Mesodermal cell (in vitro differentiated cells): ENCODE data around the gene MEIOB.
"Not testable (repeated sequence)": the region's sequence is repeated elsewhere in the genome, so short reads cannot be mapped to it uniquely, and the experiment has no call there.

Experiments used
- H3K27ac ChIP-seq: 2 replicates; pipeline ENCODE4 v1.7.0; 2013; ENCODE audit warnings: mild to moderate bottlenecking, low read depth, low read length, moderate library complexity; ENCODE audit not compliant: severe bottlenecking
- H3K36me3 ChIP-seq: 2 replicates; pipeline ENCODE4 v1.7.1; 2013; ENCODE audit warnings: mild to moderate bottlenecking, low read length, moderate library complexity; ENCODE audit not compliant: control insufficient read depth, insufficient read depth
- H3K4me1 ChIP-seq: one replicate; pipeline ENCODE4 v1.7.1; 2013; ENCODE audit warnings: mild to moderate bottlenecking, low read length; ENCODE audit not compliant: insufficient read depth, control insufficient read depth, poor library complexity, severe bottlenecking
- H3K4me3 ChIP-seq: 2 replicates; pipeline ENCODE4 v1.7.0; 2013; ENCODE audit warnings: low read length, control low read depth, mild to moderate bottlenecking; ENCODE audit not compliant: insufficient read depth, poor library complexity, severe bottlenecking; ENCODE audit errors: extremely low read depth
- H3K9me3 ChIP-seq: 2 replicates; pipeline ENCODE4 v1.7.1; 2013; ENCODE audit warnings: mild to moderate bottlenecking, low read length, moderate library complexity; ENCODE audit not compliant: control insufficient read depth
- WGBS, 2 experiments: methylation state at CpG; one replicate each; pipeline ENCODE4 v1.1.5; 2013; ENCODE audit warnings: missing lambda C conversion rate in 2 of 2; ENCODE audit not compliant: insufficient coverage in 2 of 2; 5-methylcytosine and 5-hydroxymethylcytosine counted together

MEIOB gene

GRCh38 chr16:1877804-1878203 lies 5.8 kb upstream of the MEIOB start:
- Histone ChIP-seq H3K27ac (no peak overlapping the region), H3K4me1 (no peaks in the 10 kb centered on the region), H3K36me3 (no peaks in the 10 kb centered on the region), H3K4me3 (no peak overlapping the region), H3K9me3 (no peaks in the 10 kb centered on the region)
- 67% methylated on average over 8 of the region's 11 CpGs; no CpG with 5 or more reads in 1 of the 2 experiments for WGBS, 2 experiments

GRCh38 chr16:1877089-1877488 lies 5.1 kb upstream of the MEIOB start:
- 63 to 71% methylated on average over 5 to 6 of the region's 6 CpGs for WGBS, 2 experiments
- no peaks in the 10 kb centered on the region for H3K4me1 ChIP-seq
- no peaks in the 10 kb centered on the region for H3K9me3 ChIP-seq
- no peak overlapping the region for H3K4me3 ChIP-seq
- H3K27ac ChIP-seq = no peak overlapping the region
- H3K36me3 ChIP-seq = no peaks in the 10 kb centered on the region

GRCh38 chr16:1876468-1876867 lies 4.5 kb upstream of the MEIOB start:
- H3K4me3 ChIP-seq = no peak overlapping the region
- H3K9me3 ChIP-seq = no peaks in the 10 kb centered on the region
- H3K4me1 ChIP-seq = no peaks in the 10 kb centered on the region
- 82 to 99% methylated on average over 6 of the region's 7 CpGs for WGBS, 2 experiments
- H3K36me3 ChIP-seq = no peaks in the 10 kb centered on the region
- no peak overlapping the region for H3K27ac ChIP-seq

GRCh38 chr16:1876066-1876465 lies 4.1 kb upstream of the MEIOB start:
- 81 to 91% methylated on average over 7 to 9 of the region's 13 CpGs for WGBS, 2 experiments
- not testable (repeated sequence) for H3K36me3 ChIP-seq, H3K4me1 ChIP-seq, H3K9me3 ChIP-seq, H3K27ac ChIP-seq, H3K4me3 ChIP-seq

- WGBS, 2 experiments = 79 to 85% methylated on average over 4 of the region's 6 CpGs
Measured at GRCh38 chr16:1874854-1875253, 2.9 kb upstream of the MEIOB start.

GRCh38 chr16:1870365-1871082 lies 1.4 kb downstream of the MEIOB start:
- WGBS, 2 experiments = 69% methylated on average over 6 to 8 of the region's 9 CpGs
- Histone ChIP-seq H3K4me1 (no peaks in the 10 kb centered on the region), H3K27ac (no peak overlapping the region)

More at GRCh38 chr16:1874854-1875253, 2.9 kb upstream of the MEIOB start:
- Histone ChIP-seq H3K36me3 (no peaks in the 10 kb centered on the region), H3K9me3 (no peaks in the 10 kb centered on the region), H3K27ac (no peak overlapping the region), H3K4me3 (no peak overlapping the region), H3K4me1 (no peaks in the 10 kb centered on the region)

GRCh38 chr16:1865902-1866690 lies 5.9 kb downstream of the MEIOB start:
- no peaks in the 10 kb centered on the region for H3K36me3 ChIP-seq
- no peaks in the 10 kb centered on the region for H3K9me3 ChIP-seq
- H3K27ac ChIP-seq = no peak overlapping the region
- WGBS, 2 experiments = 60 to 63% methylated on average over 1 to 5 of the region's 6 CpGs
- H3K4me1 ChIP-seq = no peaks in the 10 kb centered on the region
- H3K4me3 ChIP-seq = no peak overlapping the region

More at GRCh38 chr16:1870365-1871082, 1.4 kb downstream of the MEIOB start:
- Histone ChIP-seq H3K4me3 (no peak overlapping the region), H3K36me3 (no peaks in the 10 kb centered on the region), H3K9me3 (no peaks in the 10 kb centered on the region)

- Histone ChIP-seq H3K4me3 (no peak overlapping the region), H3K9me3 (no peaks in the 10 kb centered on the region), H3K4me1 (no peaks in the 10 kb centered on the region), H3K27ac (no peak overlapping the region), H3K36me3 (no peaks in the 10 kb centered on the region)
- WGBS, 2 experiments = 31 to 49% methylated on average over 3 to 4 of the region's 4 CpGs
Measured at GRCh38 chr16:1863681-1864460, 8.1 kb downstream of the MEIOB start.

- Histone ChIP-seq H3K36me3 (no peaks in the 10 kb centered on the region), H3K27ac (no peak overlapping the region), H3K4me3 (no peak overlapping the region), H3K4me1 (no peaks in the 10 kb centered on the region), H3K9me3 (no peaks in the 10 kb centered on the region)
- 75 to 81% methylated on average over 5 to 7 of the region's 9 CpGs for WGBS, 2 experiments
Measured at GRCh38 chr16:1862394-1862793, 9.6 kb downstream of the MEIOB start.

GRCh38 chr16:1861730-1862129 lies 10.2 kb downstream of the MEIOB start:
- 64 to 76% methylated on average over 5 of the region's 5 CpGs for WGBS, 2 experiments
- H3K9me3 ChIP-seq = no peaks in the 10 kb centered on the region
- no peak overlapping the region for H3K4me3 ChIP-seq
- no peak overlapping the region for H3K27ac ChIP-seq
- no peaks in the 10 kb centered on the region for H3K36me3 ChIP-seq
- H3K4me1 ChIP-seq = no peaks in the 10 kb centered on the region
